NCI-H748 treated with DMSO at 0.1 percent for 48 hours (cell line): ENCODE results near the gene KISS1R.
"Not testable (repeated sequence)": the region's sequence is repeated elsewhere in the genome, so short reads cannot be mapped to it uniquely, and the experiment has no call there.

Experiments
- DNase-seq: peaks from one replicate; lab custom pipeline; 2025; lab: John Stamatoyannopoulos, UW

KISS1R gene

GRCh38 chr19:882871-883497 lies 34.1 kb upstream of the KISS1R start:
- no peak for DNase-seq

GRCh38 chr19:883661-884211 lies 33.4 kb upstream of the KISS1R start:
- DNase-seq = no peak

GRCh38 chr19:884420-885211 lies 32.5 kb upstream of the KISS1R start:
- DNase-seq = no peak

- DNase-seq = no peak
Measured at GRCh38 chr19:885536-886224, 31.5 kb upstream of the KISS1R start.

GRCh38 chr19:887072-887471 lies 30.1 kb upstream of the KISS1R start:
- DNase-seq = no peak

GRCh38 chr19:887599-887998 lies 29.5 kb upstream of the KISS1R start:
- DNase-seq = no peak

GRCh38 chr19:888581-889385 lies 28.4 kb upstream of the KISS1R start:
- no peak for DNase-seq

- DNase-seq = no peak
Measured at GRCh38 chr19:889662-890295, 27.4 kb upstream of the KISS1R start.

- no peak for DNase-seq
Measured at GRCh38 chr19:890831-891230, 26.3 kb upstream of the KISS1R start.

GRCh38 chr19:891421-892200 lies 25.5 kb upstream of the KISS1R start:
- not testable (repeated sequence) for DNase-seq

- DNase-seq = no peak
Measured at GRCh38 chr19:892243-892893, 24.8 kb upstream of the KISS1R start.

- DNase-seq = peak; percentile 50
Measured at GRCh38 chr19:892894-893689, 24.0 kb upstream of the KISS1R start, which contains the start of the genes MED16 and RNU6-9. Gene MED16 (minus strand): TSS chr19:893187. CDS start chr19:891131, 2,056 bp downstream. Gene RNU6-9 (plus strand): TSS chr19:893484.

GRCh38 chr19:896434-896833 lies 20.7 kb upstream of the KISS1R start:
- no peak for DNase-seq

GRCh38 chr19:896999-897398 lies 20.1 kb upstream of the KISS1R start:
- no peak for DNase-seq

- no peak for DNase-seq
Measured at GRCh38 chr19:897442-898039, 19.6 kb upstream of the KISS1R start.

- peak; percentile 48 for DNase-seq
Measured at GRCh38 chr19:898663-899062, 18.5 kb upstream of the KISS1R start.

GRCh38 chr19:899336-900042 lies 17.6 kb upstream of the KISS1R start:
- no peak for DNase-seq

GRCh38 chr19:900043-900301 lies 17.2 kb upstream of the KISS1R start:
- no peak for DNase-seq
